Activated B cell treated with CpG ODN at 0.5 μM for 24 hours (primary cell): ENCODE data around the gene MACROD2. TPM values are rescaled to one million over a fixed set of nuclear protein-coding genes. Genes with fewer than 3 reads are reported as not detected.

ENCODE experiments used
- ATAC-seq: fragments of 200-7000 bp; cut with Tn5 transposase; one replicate; pipeline ENCODE4 v1.10.0; 2021; ENCODE audit warnings: low read depth, mild to moderate bottlenecking, moderate library complexity
- CTCF ChIA-PET: fragments of 350-600 bp; sonication (Branson Sonifier 250); formaldehyde crosslinking; loops from one replicate; lab custom pipeline; 2021; ENCODE audit warnings: antibody characterized with exemption; lab: Charles Lee
- POLR2A ChIA-PET: fragments of 350-600 bp; sonication (Branson Sonifier 250); formaldehyde crosslinking; loops from one replicate; lab custom pipeline; 2021; ENCODE audit warnings: antibody characterized with exemption; lab: Charles Lee
- DNase-seq: peaks from one replicate; pipeline ENCODE4 v3.0.0; 2022
- H3K27ac Mint-ChIP-seq: one replicate; pipeline ENCODE4 v1.8.0; 2020; ENCODE audit warnings: mixed read lengths
- H3K27me3 Mint-ChIP-seq: one replicate; pipeline ENCODE4 v1.8.0; 2021; ENCODE audit warnings: mixed read lengths
- H3K36me3 Mint-ChIP-seq: one replicate; pipeline ENCODE4 v1.8.0; 2021; ENCODE audit warnings: low read depth, mixed read lengths
- H3K4me1 Mint-ChIP-seq: one replicate; pipeline ENCODE4 v1.8.0; 2021; ENCODE audit warnings: mixed read lengths
- H3K4me3 Mint-ChIP-seq: one replicate; pipeline ENCODE4 v1.8.0; 2020; ENCODE audit warnings: mild to moderate bottlenecking, mixed read lengths
- H3K9me3 Mint-ChIP-seq: one replicate; pipeline ENCODE4 v1.8.0; 2020; ENCODE audit warnings: mixed read lengths
- intact Hi-C: fragments of 100-400 bp; cut with micrococcal nuclease; formaldehyde crosslinking; loops from one replicate; pipeline ENCODE4 v1.15.1; 2024
- total RNA-seq: library from RNA; stranded (reverse); gene quantifications from 2 replicates; pipeline ENCODE4 v1.2.3, GENCODE V29; 2022
- TF ChIP-seq, protein P1 (sequence below): fragments of 200-600 bp; IDR thresholded peaks from one replicate; pipeline ENCODE4 v1.8.0; 2022; ENCODE audit warnings: antibody characterized with exemption, mild to moderate bottlenecking

Gene MACROD2
- total RNA-seq, 1 donor from 2014 or later: 55.1 TPM

DNA sequence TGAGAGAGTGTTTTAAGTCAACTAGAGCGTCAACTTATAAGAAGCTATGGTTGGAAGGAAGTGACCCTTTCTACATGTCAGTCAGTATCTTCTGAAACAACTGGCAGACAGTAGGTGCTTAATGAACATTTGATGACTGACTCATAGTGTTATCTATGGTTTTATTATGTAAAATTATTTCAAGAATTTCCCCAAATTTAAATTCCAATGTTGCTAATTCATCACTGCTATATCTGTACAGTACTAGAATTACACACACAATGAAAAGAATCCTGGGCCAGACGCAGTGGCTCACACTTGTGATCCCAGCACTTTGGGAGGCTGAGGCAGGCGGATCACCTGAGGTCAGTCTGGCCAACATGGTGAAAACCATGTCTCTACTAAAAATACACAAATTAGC, 1063.5 kb downstream of the MACROD2 start:
- ATAC-seq: no peak
- Mint-ChIP-seq H3K4me1 (no peaks in the 10 kb centered on the region), H3K4me3 (no peak overlapping the region), H3K36me3 (no peaks in the 10 kb centered on the region), H3K27ac (no peak overlapping the region), H3K27me3 (peaks cover under 1% of the 10 kb centered on the region), H3K9me3 (peaks cover under 1% of the 10 kb centered on the region)
- no peak for DNase-seq
- ChIA-PET POLR2A (no interaction called here), CTCF (no interaction called here)
- intact Hi-C loops: no loop called here
- TF ChIP-seq, protein P1, sequence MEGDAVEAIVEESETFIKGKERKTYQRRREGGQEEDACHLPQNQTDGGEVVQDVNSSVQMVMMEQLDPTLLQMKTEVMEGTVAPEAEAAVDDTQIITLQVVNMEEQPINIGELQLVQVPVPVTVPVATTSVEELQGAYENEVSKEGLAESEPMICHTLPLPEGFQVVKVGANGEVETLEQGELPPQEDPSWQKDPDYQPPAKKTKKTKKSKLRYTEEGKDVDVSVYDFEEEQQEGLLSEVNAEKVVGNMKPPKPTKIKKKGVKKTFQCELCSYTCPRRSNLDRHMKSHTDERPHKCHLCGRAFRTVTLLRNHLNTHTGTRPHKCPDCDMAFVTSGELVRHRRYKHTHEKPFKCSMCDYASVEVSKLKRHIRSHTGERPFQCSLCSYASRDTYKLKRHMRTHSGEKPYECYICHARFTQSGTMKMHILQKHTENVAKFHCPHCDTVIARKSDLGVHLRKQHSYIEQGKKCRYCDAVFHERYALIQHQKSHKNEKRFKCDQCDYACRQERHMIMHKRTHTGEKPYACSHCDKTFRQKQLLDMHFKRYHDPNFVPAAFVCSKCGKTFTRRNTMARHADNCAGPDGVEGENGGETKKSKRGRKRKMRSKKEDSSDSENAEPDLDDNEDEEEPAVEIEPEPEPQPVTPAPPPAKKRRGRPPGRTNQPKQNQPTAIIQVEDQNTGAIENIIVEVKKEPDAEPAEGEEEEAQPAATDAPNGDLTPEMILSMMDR: no peak

DNA sequence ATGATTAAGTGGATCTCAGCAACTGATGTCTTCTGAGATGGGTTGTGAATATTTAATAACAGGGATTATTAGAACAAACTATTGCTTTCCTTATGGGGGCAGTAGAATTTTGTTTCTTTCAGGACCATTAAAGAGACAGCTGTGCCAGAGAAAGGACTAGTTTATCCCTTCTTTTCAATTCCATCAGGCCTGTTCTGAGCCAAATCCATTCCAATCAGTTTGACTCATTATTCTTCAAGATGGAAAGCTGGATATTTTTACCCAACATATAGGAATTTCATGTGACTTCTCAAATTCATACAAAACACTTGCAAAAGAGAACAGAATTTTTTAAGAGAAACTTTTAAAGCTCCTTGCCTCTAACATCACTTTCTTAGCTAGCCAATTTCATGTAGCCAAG, 1064.1 kb downstream of the MACROD2 start:
- Mint-ChIP-seq H3K4me1 (no peaks in the 10 kb centered on the region), H3K27ac (no peak overlapping the region), H3K36me3 (no peaks in the 10 kb centered on the region), H3K9me3 (no peaks in the 10 kb centered on the region), H3K4me3 (no peak overlapping the region), H3K27me3 (peaks cover 2% of the 10 kb centered on the region)
- DNase-seq (no peak), ATAC-seq (no peak)
- TF ChIP-seq, protein P1: no peak
- ChIA-PET POLR2A (no interaction called here), CTCF (no interaction called here)
- intact Hi-C loops: no loop called here

DNA sequence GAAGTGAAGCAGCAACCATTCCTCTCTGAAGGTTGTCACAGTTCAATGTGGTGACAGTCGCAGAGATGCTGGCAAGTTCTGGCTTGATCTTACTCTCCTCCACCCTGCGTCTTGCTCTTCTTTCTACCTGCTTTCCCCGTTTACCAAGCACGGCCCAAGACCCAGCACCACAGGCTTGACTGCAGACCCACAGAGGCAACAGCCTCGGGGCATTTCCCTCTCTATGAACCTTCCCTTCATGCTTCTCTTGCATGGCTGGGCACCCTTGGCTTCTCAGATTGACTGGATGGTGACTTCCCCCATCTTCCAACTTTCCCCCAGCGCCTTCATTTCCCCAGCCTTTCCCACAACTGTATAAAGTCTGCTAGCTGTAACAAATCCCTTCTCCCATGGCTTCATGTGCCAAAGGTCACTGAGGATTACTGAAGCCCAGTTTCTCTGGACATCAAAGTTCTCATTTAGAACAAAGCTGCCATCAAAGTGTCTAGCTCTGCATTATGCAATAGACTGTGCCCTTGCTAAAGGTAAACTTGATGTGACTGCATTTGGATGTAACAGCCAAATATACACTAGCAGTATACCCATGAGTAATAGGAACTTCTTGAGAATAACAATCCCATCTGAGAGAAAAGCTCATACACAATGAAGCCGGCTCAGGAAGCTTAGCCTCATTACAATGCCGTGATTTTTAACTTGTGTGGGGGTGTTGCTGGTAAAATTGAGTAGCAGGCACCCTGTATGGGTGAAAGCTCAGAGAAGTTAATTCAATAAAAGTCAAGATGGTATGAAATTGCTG, 1065.1 kb downstream of the MACROD2 start:
- intact Hi-C loops: no loop called here
- DNase-seq: no peak
- Mint-ChIP-seq H3K27ac (no peak overlapping the region), H3K4me3 (no peak overlapping the region), H3K9me3 (no peaks in the 10 kb centered on the region), H3K27me3 (peaks cover 5% of the 10 kb centered on the region), H3K4me1 (no peaks in the 10 kb centered on the region), H3K36me3 (no peaks in the 10 kb centered on the region)
- POLR2A ChIA-PET: no interaction called here
- ATAC-seq: no peak
- CTCF ChIA-PET: no interaction called here
- TF ChIP-seq, protein P1: no peak

DNA sequence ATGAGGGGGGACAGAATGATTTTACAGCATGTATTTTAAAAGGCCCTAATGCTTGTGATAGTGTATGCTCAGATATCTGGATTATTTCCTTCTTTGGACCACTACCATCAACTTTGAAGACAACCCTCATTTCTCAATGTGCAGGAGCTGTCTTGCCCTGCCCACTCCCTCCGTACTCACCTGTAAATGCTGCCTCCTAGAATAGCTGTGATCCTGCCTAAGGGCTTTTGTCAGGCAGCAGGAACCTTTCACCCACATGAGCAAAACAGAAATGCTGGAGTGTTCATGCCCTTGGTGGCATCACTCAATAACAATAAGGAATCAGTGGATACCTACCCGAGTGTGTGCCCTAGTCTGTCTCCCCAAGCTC, 1065.7 kb downstream of the MACROD2 start:
- ChIA-PET POLR2A (interaction anchor here (0.5 kb wide), 1 partner anchor 652 kb away, joined by 3 read pairs; no protein-coding TSS in a partner anchor), CTCF (no interaction called here)
- Mint-ChIP-seq H3K27me3 (peaks cover 5% of the 10 kb centered on the region), H3K4me3 (no peak overlapping the region), H3K36me3 (no peaks in the 10 kb centered on the region), H3K4me1 (no peaks in the 10 kb centered on the region), H3K27ac (no peak overlapping the region), H3K9me3 (no peaks in the 10 kb centered on the region)
- DNase-seq: no peak
- intact Hi-C loops: no loop called here
- no peak for ATAC-seq
- TF ChIP-seq, protein P1: no peak

DNA sequence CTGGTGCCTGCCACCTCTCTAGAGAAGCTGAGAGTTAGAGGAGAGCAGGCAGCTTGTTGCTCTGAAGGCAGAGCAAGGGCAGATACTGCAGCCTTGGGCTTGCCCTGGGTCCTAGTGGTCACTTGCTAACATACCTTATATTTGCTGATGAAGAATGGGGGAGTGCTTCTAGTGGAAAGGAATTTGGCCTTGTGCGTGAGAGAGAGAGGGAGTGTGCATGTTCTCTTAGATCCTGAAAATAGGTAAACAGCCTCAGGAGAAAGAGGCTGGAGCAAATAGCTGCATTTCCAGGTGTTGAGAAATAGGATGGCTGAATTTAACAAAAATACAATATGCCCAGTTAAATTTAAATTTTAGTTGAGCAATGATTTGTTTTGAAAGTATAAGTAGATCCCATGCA, 1066.6 kb downstream of the MACROD2 start:
- Mint-ChIP-seq H3K36me3 (no peaks in the 10 kb centered on the region), H3K4me3 (no peak overlapping the region), H3K9me3 (no peaks in the 10 kb centered on the region), H3K27ac (no peak overlapping the region), H3K4me1 (no peaks in the 10 kb centered on the region), H3K27me3 (peaks cover 5% of the 10 kb centered on the region)
- DNase-seq (no peak), ATAC-seq (no peak)
- TF ChIP-seq, protein P1: no peak
- intact Hi-C loops: no loop called here
- POLR2A ChIA-PET: no interaction called here
- CTCF ChIA-PET: no interaction called here
